Mucosa of descending colon (tissue), 3 donors: ENCODE data around the gene RPTOR. TPM values are rescaled to one million over a fixed set of nuclear protein-coding genes. Genes with fewer than 3 reads are reported as not detected.

Experiments used
- ATAC-seq: fragments of 200-7000 bp; cut with Tn5 transposase; one replicate; pipeline ENCODE4 v1.9.1; 2020; ENCODE audit warnings: mild to moderate bottlenecking, moderate library complexity
- DNase-seq, 3 donors: peaks; one replicate each; pipeline ENCODE4 v3.0.0-alpha.2; 2020
- H3K36me3 ChIP-seq: fragments of 200-600 bp; one replicate; pipeline ENCODE4 v1.8.0; 2021; ENCODE audit warnings: low read depth, mild to moderate bottlenecking
- H3K4me1 ChIP-seq: fragments of 200-600 bp; one replicate; pipeline ENCODE4 v1.8.0; 2021; ENCODE audit warnings: low read depth, mild to moderate bottlenecking
- H3K4me3 ChIP-seq: fragments of 200-600 bp; one replicate; pipeline ENCODE4 v1.8.0; 2021; ENCODE audit warnings: mild to moderate bottlenecking
- H3K9me3 ChIP-seq: fragments of 200-600 bp; one replicate; pipeline ENCODE4 v1.8.0; 2021; ENCODE audit warnings: mild to moderate bottlenecking
- intact Hi-C, 2 donors: fragments of 100-400 bp; cut with DNase I in 1 of 2; cut with micrococcal nuclease in 1 of 2; formaldehyde crosslinking; loops; one replicate each; pipeline versions ENCODE4 v1.11.0 to v1.11.1; 2022; cut with DNase I, micrococcal nuclease
- total RNA-seq, 3 donors: library from RNA; stranded (reverse); fragmentation: NEBNext Ultra II Directional in 2 of 3; extraction: Animal tissue kit (Norgen Biotek cat#: 25700) in 2 of 3; gene quantifications; one replicate each; pipeline versions ENCODE4 v1.2.1 to v1.2.4, GENCODE V29; 2021 to 2023
- TF ChIP-seq, protein P1 (sequence below): fragments of 200-600 bp; IDR thresholded peaks from one replicate; pipeline ENCODE4 v1.8.0; 2022; ENCODE audit warnings: antibody characterized with exemption, mild to moderate bottlenecking
- donor health status: DM: no; HTN: no; CAD: no; lungs with moderate emphysema.
- donor health status: DM: no; HTN: no; CAD: no.
- donor health status: DM: no; HTN: yes; CAD: no.

The RPTOR gene
- total RNA-seq, 3 donors from 2014 or later, result 30.5 to 44.4 (median 37.2) TPM

DNA sequence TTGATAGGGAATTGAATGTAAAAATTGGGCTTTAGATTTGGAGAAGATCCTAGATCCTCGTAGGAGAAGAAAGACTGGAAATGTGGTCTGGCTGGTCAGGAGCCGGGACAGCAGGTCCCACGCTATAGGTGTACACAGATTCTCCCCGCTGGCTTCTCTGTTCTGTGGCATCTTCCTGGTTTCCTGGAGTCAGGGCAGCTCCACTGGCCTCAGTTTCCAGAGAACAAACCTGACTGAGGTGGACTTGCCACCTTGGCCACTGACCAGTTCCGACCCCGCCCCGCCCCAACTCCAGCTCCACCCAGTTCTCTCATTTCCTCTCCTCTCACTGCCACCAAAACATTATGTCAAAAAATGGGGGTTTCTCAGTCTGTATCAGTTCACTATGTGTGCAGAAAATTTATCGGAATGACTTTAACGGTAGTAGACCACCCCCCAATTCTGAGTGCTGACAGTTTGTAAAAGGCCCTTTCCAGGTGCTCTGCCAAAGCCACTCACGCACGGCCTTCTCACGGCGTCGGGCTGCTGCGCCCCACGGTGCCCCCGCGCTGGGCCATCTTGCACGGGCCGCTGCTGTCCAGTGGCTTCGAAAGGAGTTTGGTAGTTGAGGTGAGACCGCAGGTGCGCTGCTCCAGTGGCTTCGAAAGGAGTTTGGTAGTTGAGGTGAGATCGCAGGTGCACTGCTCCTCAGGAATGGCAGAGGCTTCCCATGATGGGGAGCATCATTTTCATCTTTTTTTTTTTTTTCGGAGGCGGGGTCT lies 285.6 kb downstream of the RPTOR start:
- DNase-seq (no peak), ATAC-seq (no peak)
- Histone ChIP-seq H3K4me3 (no peak overlapping the region), H3K36me3 (no peaks in the 10 kb centered on the region), H3K4me1 (peaks cover 12% of the 10 kb centered on the region), H3K9me3 (no peaks in the 10 kb centered on the region)
- TF ChIP-seq, protein P1, sequence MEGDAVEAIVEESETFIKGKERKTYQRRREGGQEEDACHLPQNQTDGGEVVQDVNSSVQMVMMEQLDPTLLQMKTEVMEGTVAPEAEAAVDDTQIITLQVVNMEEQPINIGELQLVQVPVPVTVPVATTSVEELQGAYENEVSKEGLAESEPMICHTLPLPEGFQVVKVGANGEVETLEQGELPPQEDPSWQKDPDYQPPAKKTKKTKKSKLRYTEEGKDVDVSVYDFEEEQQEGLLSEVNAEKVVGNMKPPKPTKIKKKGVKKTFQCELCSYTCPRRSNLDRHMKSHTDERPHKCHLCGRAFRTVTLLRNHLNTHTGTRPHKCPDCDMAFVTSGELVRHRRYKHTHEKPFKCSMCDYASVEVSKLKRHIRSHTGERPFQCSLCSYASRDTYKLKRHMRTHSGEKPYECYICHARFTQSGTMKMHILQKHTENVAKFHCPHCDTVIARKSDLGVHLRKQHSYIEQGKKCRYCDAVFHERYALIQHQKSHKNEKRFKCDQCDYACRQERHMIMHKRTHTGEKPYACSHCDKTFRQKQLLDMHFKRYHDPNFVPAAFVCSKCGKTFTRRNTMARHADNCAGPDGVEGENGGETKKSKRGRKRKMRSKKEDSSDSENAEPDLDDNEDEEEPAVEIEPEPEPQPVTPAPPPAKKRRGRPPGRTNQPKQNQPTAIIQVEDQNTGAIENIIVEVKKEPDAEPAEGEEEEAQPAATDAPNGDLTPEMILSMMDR, result no peak
- intact Hi-C loops, result no loop called here

DNA sequence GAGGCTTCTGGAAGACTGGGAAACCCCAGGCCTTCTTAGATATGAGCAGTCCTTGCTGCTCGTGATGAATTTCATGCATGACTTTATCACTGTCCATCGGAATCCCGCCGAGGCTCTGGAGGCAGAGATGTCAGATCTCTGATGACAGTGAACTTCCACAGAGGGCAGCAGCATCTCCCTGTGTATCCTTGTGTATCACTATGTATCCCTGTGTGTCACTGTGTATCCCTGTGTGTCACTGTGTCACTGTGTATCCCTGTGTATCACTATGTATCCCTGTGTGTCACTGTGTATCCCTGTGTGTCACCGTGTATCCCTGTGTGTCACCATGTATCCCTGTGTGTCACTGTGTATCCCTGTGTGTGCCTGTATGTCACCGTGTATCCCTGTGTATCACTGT lies 286.9 kb downstream of the RPTOR start:
- TF ChIP-seq, protein P1, result no peak
- ATAC-seq (no peak), DNase-seq (no peak)
- no peaks in the 10 kb centered on the region for H3K9me3 ChIP-seq
- H3K4me3 ChIP-seq, result no peak overlapping the region
- H3K36me3 ChIP-seq, result no peaks in the 10 kb centered on the region
- H3K4me1 ChIP-seq, result peaks cover 12% of the 10 kb centered on the region
- intact Hi-C loops, result no loop called here

DNA sequence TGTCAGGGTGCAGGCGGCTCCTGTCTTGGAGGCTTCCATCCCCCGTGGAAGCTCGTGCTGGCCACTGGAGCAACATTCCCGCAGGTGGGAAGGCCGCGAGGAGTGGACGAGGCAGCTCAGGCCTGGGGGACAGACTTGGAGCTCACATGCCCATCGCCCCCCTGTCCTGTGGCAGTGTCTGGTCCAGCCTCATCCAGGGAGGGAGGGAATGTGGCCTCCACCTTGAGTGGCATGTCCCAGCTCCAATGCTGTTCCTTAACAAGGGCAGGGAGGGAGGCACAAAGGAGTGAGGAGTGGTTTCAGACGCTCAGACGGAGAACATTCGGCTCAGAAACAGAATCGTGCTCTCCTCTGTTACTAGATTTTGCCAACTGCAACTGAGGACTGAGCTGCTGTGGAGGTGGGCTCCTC lies 287.6 kb downstream of the RPTOR start:
- DNase-seq (peak in 1 of 3 donors; percentile 25), ATAC-seq (peak; percentile 36)
- TF ChIP-seq, protein P1, result no peak
- intact Hi-C loops, result no loop called here
- Histone ChIP-seq H3K4me3 (no peak overlapping the region), H3K9me3 (no peaks in the 10 kb centered on the region), H3K36me3 (no peaks in the 10 kb centered on the region), H3K4me1 (peaks cover 12% of the 10 kb centered on the region)

DNA sequence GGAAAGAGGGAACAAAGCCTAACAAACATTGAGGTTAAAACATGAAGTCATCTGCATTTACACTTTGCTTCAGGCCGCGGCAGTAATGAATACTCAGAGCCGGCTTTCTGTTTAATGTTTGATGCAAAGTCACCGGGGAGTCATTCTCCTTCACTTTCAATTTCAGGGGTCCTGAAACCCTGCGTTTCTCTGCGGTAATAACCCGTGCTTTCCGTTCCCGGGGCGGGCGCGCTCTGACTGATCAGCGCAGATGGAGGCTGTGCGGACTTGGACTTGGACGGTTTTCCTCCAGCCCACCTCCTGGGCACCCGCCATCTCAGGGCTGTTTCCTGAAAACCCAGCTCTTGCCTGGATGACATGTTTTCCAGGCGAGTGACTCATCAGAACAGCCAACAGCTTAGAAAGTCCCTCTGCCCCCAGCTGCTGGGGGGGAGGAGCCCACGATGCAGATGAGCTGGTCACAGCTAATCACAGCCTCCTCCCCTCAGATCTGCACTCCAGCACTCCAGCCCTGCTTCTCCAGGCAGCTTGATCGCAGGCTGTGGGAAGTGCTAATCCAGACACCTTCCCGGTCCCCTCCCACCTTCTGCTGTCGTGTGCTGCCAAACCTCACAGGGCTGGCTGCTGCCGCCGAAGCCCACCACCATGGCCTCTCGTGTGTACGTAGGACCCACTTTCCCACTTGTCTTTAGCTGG lies 288.4 kb downstream of the RPTOR start:
- H3K4me3 ChIP-seq, result peak overlapping the region; percentile 19
- intact Hi-C loops, result no loop called here
- TF ChIP-seq, protein P1, result no peak

DNA sequence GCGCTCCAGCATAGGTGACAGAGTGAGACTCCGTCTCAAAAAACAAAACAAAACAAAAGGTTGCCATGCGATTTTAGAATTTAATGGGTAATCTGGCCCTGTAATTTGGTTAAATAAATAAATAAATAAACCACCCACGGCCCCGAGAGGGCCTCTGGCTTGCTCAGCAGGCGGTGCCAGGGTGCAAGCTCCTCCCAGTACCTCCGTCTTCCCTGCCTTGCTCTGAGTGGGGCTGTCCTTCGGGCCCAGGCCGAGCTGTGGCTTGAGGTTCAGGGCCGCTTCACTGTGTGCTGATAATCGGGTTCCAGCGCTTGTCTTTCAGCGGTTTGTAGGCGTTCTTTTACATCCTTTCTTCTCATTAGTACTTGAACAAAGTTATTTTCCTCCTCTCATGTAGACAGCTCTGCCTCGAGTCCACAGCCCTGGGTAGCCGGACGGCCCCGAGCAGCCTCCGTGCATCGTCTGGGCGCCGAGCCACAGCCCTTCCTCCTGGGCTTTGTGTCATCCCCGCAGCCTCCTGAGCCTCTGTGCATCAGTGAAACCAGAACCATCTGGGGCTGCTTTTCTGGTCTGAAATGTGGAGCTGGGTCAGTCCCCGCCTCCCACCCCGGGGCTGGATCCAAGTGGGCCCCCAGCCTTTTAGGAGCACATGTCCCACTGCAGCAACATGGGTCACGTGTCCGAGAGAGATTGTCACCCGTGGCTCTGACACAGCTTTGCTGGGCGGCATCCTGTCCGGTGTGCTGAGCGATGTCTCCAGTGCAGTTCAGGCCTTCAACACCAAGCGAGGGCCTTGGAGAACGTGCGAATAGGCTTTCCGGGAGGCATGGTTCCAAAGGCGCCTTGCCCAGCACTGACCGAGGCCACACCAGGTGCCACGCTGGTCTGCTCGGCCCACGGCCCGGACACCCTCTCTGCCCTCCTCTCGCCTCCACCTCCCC lies 289.6 kb downstream of the RPTOR start:
- Histone ChIP-seq H3K9me3 (no peaks in the 10 kb centered on the region), H3K4me3 (no peak overlapping the region), H3K4me1 (peaks cover 12% of the 10 kb centered on the region), H3K36me3 (no peaks in the 10 kb centered on the region)
- no peak for ATAC-seq
- TF ChIP-seq, protein P1, result no peak
- intact Hi-C loops, result no loop called here
- DNase-seq, result peak in 2 of 3 donors; percentile 34 to 43

More for the DNA sequence above, 288.4 kb downstream of the RPTOR start:
- Histone ChIP-seq H3K4me1 (peaks cover 12% of the 10 kb centered on the region), H3K9me3 (no peaks in the 10 kb centered on the region), H3K36me3 (no peaks in the 10 kb centered on the region)
- peak; percentile 97 for ATAC-seq
- DNase-seq, result peak; percentile 81 to 89 (median 85)
